ENCODE measurements around the gene PBRM1.

Gene PBRM1

DNA sequence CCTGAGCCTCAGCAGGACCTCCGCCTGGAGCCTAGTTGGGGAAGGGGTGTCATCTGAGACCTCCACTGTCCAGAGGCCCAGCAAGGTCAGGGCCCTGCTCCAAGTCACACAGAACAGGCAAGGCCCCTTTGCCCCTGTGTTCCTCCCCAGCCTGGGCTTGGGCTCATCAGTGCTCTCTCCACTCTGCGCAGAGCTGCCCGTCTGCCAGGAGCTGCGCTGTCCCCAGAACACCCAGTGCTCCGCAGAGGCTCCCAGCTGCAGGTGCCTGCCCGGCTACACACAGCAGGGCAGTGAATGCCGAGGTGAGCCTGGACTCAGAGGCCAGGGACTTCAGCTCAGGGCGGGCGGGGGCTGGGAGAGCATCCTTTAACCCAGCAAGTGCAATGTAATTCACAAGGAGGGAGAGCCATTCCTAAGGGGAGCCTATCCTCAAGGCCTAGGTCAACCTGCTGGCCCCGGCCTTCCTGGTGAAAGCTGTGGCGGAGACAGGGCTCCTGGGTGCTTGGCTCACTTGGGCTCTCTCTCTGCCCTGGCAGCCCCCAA is 182.8 kb downstream of the PBRM1 start:
- no peak overlapping the region for H3K27ac ChIP-seq (ENCODE audit: low read length)
- no peaks in the 10 kb centered on the region for H3K9me3 ChIP-seq (ENCODE audit: insufficient read depth, low read depth, low read length)
- no peaks in the 10 kb centered on the region for H3K27me3 ChIP-seq (ENCODE audit: insufficient read depth, low read length)
- H3K4me3 ChIP-seq (ENCODE audit: low read length): no peak overlapping the region
- no peak overlapping the region for H3K9ac ChIP-seq (ENCODE audit: low read depth, low read length)
- no peaks in the 10 kb centered on the region for H3K36me3 ChIP-seq (ENCODE audit: insufficient read depth, low read depth, low read length)
- H3K4me1 ChIP-seq (ENCODE audit: insufficient read depth, low read length): no peaks in the 10 kb centered on the region

- Histone ChIP-seq H3K9ac (ENCODE audit: low read depth, low read length) (no peak overlapping the region), H3K36me3 (ENCODE audit: insufficient read depth, low read depth, low read length) (no peaks in the 10 kb centered on the region), H3K9me3 (ENCODE audit: insufficient read depth, low read depth, low read length) (no peaks in the 10 kb centered on the region), H3K4me1 (ENCODE audit: insufficient read depth, low read length) (no peaks in the 10 kb centered on the region), H3K4me3 (ENCODE audit: low read length) (no peak overlapping the region), H3K27ac (ENCODE audit: low read length) (no peak overlapping the region), H3K27me3 (ENCODE audit: insufficient read depth, low read length) (no peaks in the 10 kb centered on the region)
Observed at GRCh38 chr3:52502001-52502400, 183.7 kb downstream of the PBRM1 start.

GRCh38 chr3:52501046-52501445 is 184.7 kb downstream of the PBRM1 start:
- Histone ChIP-seq H3K9me3 (ENCODE audit: insufficient read depth, low read depth, low read length) (no peaks in the 10 kb centered on the region), H3K9ac (ENCODE audit: low read depth, low read length) (no peak overlapping the region)

DNA sequence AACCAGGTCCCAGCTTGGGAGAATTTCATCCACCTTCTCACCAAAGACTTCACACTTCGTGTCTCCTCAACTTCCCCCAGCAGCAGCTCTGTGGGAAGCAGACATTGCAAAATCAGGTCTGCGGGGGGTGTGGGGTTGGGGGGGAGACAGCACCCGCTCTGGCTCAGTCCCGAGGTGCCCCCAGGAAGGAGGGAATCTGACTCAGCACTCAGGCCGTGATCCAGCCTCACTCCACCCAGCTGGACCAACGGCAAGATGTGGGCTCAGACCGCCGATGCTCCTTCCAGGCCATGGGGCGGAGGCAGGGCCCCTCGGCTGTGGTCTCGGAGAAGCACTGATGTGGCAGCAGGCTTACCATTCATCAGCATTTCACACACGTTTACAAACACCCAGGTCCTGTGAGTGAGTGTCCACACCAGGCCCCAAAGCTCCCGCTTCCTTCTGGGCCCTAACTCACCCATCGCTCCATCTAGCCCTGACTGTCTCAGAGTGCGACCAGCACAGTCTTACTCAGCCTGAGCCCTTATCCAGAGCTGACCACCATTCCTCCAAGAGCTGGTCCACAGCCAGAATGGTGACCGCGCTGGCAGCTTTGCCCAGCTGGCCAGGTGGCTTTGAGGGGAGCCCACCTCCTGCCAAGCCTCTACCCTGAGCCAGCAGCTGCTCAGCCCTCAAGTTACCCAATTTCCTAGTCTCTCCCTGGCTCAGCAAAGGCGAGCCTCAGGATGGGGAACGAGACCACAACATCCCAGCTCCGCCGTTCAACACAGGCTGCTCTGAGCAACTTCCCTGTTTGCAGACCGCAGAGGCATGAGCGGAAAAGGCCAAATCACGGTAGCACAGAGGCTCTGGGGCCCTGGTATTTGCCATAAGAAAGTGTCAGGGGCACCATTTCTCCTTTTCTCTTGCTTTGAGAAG is 187.3 kb downstream of the PBRM1 start:
- H3K36me3 ChIP-seq (ENCODE audit: insufficient read depth, low read depth, low read length): no peaks in the 10 kb centered on the region
- no peaks in the 10 kb centered on the region for H3K4me1 ChIP-seq (ENCODE audit: insufficient read depth, low read length)
- no peak overlapping the region for H3K27ac ChIP-seq (ENCODE audit: low read length)
- H3K9ac ChIP-seq (ENCODE audit: low read depth, low read length): no peak overlapping the region
- H3K9me3 ChIP-seq (ENCODE audit: insufficient read depth, low read depth, low read length): no peaks in the 10 kb centered on the region
- H3K4me3 ChIP-seq (ENCODE audit: low read length): no peak overlapping the region
- H3K27me3 ChIP-seq (ENCODE audit: insufficient read depth, low read length): no peaks in the 10 kb centered on the region

More at GRCh38 chr3:52501046-52501445, 184.7 kb downstream of the PBRM1 start:
- no peak overlapping the region for H3K4me3 ChIP-seq (ENCODE audit: low read length)
- H3K27ac ChIP-seq (ENCODE audit: low read length): no peak overlapping the region
- no peaks in the 10 kb centered on the region for H3K4me1 ChIP-seq (ENCODE audit: insufficient read depth, low read length)
- no peaks in the 10 kb centered on the region for H3K27me3 ChIP-seq (ENCODE audit: insufficient read depth, low read length)
- H3K36me3 ChIP-seq (ENCODE audit: insufficient read depth, low read depth, low read length): no peaks in the 10 kb centered on the region

DNA sequence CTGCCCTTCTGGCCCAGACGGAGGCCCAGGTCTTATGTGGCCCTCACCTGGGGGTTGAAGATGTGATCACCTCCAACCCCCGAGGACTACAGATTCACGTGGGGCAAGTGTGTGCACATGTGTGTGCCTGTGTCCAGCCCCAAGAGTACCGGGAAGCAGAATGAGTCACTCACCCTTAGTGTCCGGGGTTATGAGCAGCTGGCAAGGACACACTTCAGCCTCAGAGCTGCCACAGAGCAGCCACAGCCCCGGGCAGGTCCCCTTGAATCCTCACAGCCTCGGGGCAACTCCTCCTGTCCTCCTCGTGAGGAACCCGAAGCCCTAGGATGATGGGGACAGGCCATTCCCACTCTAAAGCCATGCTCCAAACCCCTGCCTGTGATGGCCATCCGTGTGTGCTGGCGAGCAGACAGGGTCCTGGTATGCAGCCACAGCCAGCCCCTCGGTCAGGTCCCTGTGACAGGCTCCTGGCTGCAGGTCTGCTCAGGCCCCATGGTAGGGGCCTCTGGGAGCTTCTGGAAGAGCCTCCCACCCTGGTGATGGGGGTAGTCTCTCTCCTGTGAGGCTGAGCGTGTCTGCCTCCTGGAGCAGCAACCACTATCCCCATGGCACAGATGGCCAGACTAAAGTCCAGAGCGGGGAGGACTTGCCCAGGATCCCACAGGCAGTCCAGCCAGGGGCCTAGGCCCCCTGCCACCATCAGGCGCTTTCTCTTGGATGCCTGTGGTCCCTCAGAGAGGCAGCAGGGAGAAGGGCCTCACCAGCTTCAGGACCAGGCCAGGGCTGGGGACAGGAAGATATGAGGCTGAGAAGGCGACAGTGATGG is 189.7 kb downstream of the PBRM1 start:
- Histone ChIP-seq H3K9ac (ENCODE audit: low read depth, low read length) (no peak overlapping the region), H3K36me3 (ENCODE audit: insufficient read depth, low read depth, low read length) (peaks cover 20% of the 10 kb centered on the region), H3K4me1 (ENCODE audit: insufficient read depth, low read length) (no peaks in the 10 kb centered on the region), H3K27ac (ENCODE audit: low read length) (no peak overlapping the region), H3K9me3 (ENCODE audit: insufficient read depth, low read depth, low read length) (no peaks in the 10 kb centered on the region), H3K27me3 (ENCODE audit: insufficient read depth, low read length) (no peaks in the 10 kb centered on the region), H3K4me3 (ENCODE audit: low read length) (no peak overlapping the region)
